ENCODE measurements around the gene SLC26A8. TPM values are rescaled to one million over a fixed set of nuclear protein-coding genes. Genes with fewer than 3 reads are reported as not detected.
A peak's percentile ranks its signal among the peaks of the same experiment; 100 is the strongest.

Gene SLC26A8
- total and polyA plus RNA-seq, 2 of the 13 experiments (the other 11 are each of a cell fraction or from before 2014, with no cell fraction given): 0.46 TPM; not detected in 1

- TF ChIP-seq ZFYVE20 (CRISPR knock-in tag; IDR thresholded peaks at IDR 0.05; ENCODE audit: borderline replicate concordance, low read depth) (no peak), TOPORS (CRISPR knock-in tag; IDR thresholded peaks at IDR 0.05) (no peak), NFE2 (CRISPR knock-in tag; IDR thresholded peaks at IDR 0.05) (peak; percentile 96), ZSCAN25 (CRISPR knock-in tag; IDR thresholded peaks at IDR 0.05) (peak; percentile 91), ISL2 (CRISPR knock-in tag; IDR thresholded peaks at IDR 0.05) (0 out of 2 replicates have a peak, but pooled peaks have one; percentile 44), PAXIP1 (CRISPR knock-in tag; conservative IDR thresholded peaks at IDR 0.05) (peak; percentile 93), KAT8 (CRISPR knock-in tag; IDR thresholded peaks at IDR 0.05) (peak; percentile 80), KMT2B (CRISPR knock-in tag; IDR thresholded peaks at IDR 0.05) (0 out of 2 replicates have a peak, but pooled peaks have one; percentile 46), ATF3 (CRISPR knock-in tag; IDR thresholded peaks at IDR 0.05) (peak; percentile 53; the same call in 1 of the 2 replicates), TBX3 (IDR thresholded peaks at IDR 0.05; ENCODE audit: borderline replicate concordance) (peak; percentile 21; the same call in 1 of the 2 replicates), HOXA7 (CRISPR knock-in tag; IDR thresholded peaks at IDR 0.05) (no peak), ATF1 (CRISPR knock-in tag; IDR thresholded peaks at IDR 0.05) (no peak), ZNF773 (CRISPR knock-in tag; IDR thresholded peaks at IDR 0.05; ENCODE audit: borderline replicate concordance) (no peak), REPIN1 (CRISPR knock-in tag; IDR thresholded peaks at IDR 0.05; ENCODE audit: borderline replicate concordance, low read depth) (peak; percentile 42; the same call in 1 of the 2 replicates), MTA3 (CRISPR knock-in tag; IDR thresholded peaks at IDR 0.05) (no peak), HOMEZ (CRISPR knock-in tag; IDR thresholded peaks at IDR 0.05; ENCODE audit: low read depth) (peak; percentile 94), ZMYM3 (CRISPR knock-in tag; IDR thresholded peaks at IDR 0.05) (peak; percentile 94), MAFG (CRISPR knock-in tag; IDR thresholded peaks at IDR 0.05) (peak; percentile 98), SSRP1 (CRISPR knock-in tag; IDR thresholded peaks at IDR 0.05) (no peak), ZNF629 (CRISPR knock-in tag; conservative IDR thresholded peaks at IDR 0.05) (no peak), ZNF256 (CRISPR knock-in tag; conservative IDR thresholded peaks at IDR 0.05) (no peak), HOXA3 (CRISPR knock-in tag; IDR thresholded peaks at IDR 0.05) (peak; percentile 73), EHMT2 (IDR thresholded peaks at IDR 0.05; ENCODE audit: borderline replicate concordance, low read depth, low read length) (0 out of 2 replicates have a peak, but pooled peaks have one; percentile 61), ZNF772 (CRISPR knock-in tag; IDR thresholded peaks at IDR 0.05) (peak; percentile 64; the same call in 1 of the 2 replicates), HOXA9 (CRISPR knock-in tag; IDR thresholded peaks at IDR 0.05; ENCODE audit: borderline replicate concordance) (no peak), ZNF749 (CRISPR knock-in tag; IDR thresholded peaks at IDR 0.05; ENCODE audit: borderline replicate concordance) (no peak), ZNF724P (CRISPR knock-in tag; IDR thresholded peaks at IDR 0.05; ENCODE audit: borderline replicate concordance) (0 out of 2 replicates have a peak, but pooled peaks have one; percentile 27)
Measured at GRCh38 chr6:35973670-35974222, 50.7 kb downstream of the SLC26A8 start (continued).
